ENCODE results near the gene SLC36A3.

DNA sequence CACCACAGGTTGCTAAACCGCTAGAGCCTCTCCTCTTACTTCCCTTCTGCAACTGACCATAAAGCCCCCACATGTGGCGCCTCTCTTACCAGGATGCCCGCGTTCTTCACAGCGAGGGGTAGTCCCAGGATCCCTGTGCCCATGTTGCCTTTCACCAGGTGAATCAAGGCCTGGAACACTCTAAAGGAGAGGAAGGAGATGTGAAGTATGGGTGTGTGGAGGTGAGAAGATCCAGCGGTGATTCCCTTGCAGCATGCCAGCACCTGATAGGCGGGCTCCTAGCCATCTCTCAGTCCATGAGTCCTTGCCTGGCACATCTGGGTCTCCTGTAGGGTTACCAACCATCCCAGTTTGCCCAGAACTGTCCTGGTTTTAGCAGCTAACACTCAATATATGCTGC, 40.5 kb upstream of the SLC36A3 start:
- TF ChIP-seq, protein P1, sequence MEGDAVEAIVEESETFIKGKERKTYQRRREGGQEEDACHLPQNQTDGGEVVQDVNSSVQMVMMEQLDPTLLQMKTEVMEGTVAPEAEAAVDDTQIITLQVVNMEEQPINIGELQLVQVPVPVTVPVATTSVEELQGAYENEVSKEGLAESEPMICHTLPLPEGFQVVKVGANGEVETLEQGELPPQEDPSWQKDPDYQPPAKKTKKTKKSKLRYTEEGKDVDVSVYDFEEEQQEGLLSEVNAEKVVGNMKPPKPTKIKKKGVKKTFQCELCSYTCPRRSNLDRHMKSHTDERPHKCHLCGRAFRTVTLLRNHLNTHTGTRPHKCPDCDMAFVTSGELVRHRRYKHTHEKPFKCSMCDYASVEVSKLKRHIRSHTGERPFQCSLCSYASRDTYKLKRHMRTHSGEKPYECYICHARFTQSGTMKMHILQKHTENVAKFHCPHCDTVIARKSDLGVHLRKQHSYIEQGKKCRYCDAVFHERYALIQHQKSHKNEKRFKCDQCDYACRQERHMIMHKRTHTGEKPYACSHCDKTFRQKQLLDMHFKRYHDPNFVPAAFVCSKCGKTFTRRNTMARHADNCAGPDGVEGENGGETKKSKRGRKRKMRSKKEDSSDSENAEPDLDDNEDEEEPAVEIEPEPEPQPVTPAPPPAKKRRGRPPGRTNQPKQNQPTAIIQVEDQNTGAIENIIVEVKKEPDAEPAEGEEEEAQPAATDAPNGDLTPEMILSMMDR (IDR thresholded peaks at IDR 0.05), result no peak
- TF ChIP-seq, protein P2, sequence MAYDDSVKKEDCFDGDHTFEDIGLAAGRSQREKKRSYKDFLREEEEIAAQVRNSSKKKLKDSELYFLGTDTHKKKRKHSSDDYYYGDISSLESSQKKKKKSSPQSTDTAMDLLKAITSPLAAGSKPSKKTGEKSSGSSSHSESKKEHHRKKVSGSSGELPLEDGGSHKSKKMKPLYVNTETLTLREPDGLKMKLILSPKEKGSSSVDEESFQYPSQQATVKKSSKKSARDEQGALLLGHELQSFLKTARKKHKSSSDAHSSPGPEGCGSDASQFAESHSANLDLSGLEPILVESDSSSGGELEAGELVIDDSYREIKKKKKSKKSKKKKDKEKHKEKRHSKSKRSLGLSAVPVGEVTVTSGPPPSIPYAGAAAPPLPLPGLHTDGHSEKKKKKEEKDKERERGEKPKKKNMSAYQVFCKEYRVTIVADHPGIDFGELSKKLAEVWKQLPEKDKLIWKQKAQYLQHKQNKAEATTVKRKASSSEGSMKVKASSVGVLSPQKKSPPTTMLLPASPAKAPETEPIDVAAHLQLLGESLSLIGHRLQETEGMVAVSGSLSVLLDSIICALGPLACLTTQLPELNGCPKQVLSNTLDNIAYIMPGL (CRISPR knock-in tag; IDR thresholded peaks at IDR 0.05), result no peak
- TF ChIP-seq, protein P3, sequence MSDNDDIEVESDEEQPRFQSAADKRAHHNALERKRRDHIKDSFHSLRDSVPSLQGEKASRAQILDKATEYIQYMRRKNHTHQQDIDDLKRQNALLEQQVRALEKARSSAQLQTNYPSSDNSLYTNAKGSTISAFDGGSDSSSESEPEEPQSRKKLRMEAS (CRISPR knock-in tag; IDR thresholded peaks at IDR 0.05), result no peak
- TF ChIP-seq JUN (CRISPR knock-in tag; IDR thresholded peaks at IDR 0.05), result no peak
- TF ChIP-seq, protein P4, sequence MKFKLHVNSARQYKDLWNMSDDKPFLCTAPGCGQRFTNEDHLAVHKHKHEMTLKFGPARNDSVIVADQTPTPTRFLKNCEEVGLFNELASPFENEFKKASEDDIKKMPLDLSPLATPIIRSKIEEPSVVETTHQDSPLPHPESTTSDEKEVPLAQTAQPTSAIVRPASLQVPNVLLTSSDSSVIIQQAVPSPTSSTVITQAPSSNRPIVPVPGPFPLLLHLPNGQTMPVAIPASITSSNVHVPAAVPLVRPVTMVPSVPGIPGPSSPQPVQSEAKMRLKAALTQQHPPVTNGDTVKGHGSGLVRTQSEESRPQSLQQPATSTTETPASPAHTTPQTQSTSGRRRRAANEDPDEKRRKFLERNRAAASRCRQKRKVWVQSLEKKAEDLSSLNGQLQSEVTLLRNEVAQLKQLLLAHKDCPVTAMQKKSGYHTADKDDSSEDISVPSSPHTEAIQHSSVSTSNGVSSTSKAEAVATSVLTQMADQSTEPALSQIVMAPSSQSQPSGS (CRISPR knock-in tag; IDR thresholded peaks at IDR 0.05; ENCODE audit: borderline replicate concordance, low read depth), result no peak

Measured in WTC11 (cell line).